Endothelial cell of umbilical vein (primary cell): Measurements from ENCODE around the gene DONSON.

Experiments used
- EZH2 ChIP-seq: IDR thresholded peaks from 2 replicates; pipeline ENCODE4 v1.6.1; 2012; ENCODE audit warnings: borderline replicate concordance, low read depth, mild to moderate bottlenecking, moderate library complexity, low read length, inconsistent platforms; ENCODE audit not compliant: severe bottlenecking
- FOS ChIP-seq: IDR thresholded peaks from 2 replicates; pipeline ENCODE4 v1.6.1; 2011; ENCODE audit warnings: mild to moderate bottlenecking, low read length, moderate library complexity, borderline replicate concordance; ENCODE audit not compliant: insufficient read depth
- JUN ChIP-seq: IDR thresholded peaks from 2 replicates; pipeline ENCODE4 v1.6.1; 2011; ENCODE audit warnings: borderline replicate concordance, low read depth; ENCODE audit not compliant: insufficient read length, insufficient read depth
- MYC ChIP-seq: IDR thresholded peaks from one replicate; pipeline ENCODE4 v1.6.1; 2011; ENCODE audit warnings: mild to moderate bottlenecking, low read depth, low read length
- POLR2A ChIP-seq: IDR thresholded peaks from 2 replicates; pipeline ENCODE4 v1.6.1; 2012; ENCODE audit warnings: low read depth, mild to moderate bottlenecking, control low read depth, low read length
- TF ChIP-seq, protein P1 (sequence below), 2 donors: IDR thresholded peaks; 1 replicate in 1 of 2; 2 replicates in 1 of 2; pipeline ENCODE4 v1.5.1; 2011; ENCODE audit warnings: low read length in 2 of 2, mild to moderate bottlenecking in 2 of 2, moderate library complexity in 2 of 2, control low read depth in 1 of 2, inconsistent platforms in 1 of 2, low read depth in 1 of 2; ENCODE audit not compliant: insufficient read depth in 1 of 2; ENCODE audit errors: extremely low read depth in 1 of 2

DNA sequence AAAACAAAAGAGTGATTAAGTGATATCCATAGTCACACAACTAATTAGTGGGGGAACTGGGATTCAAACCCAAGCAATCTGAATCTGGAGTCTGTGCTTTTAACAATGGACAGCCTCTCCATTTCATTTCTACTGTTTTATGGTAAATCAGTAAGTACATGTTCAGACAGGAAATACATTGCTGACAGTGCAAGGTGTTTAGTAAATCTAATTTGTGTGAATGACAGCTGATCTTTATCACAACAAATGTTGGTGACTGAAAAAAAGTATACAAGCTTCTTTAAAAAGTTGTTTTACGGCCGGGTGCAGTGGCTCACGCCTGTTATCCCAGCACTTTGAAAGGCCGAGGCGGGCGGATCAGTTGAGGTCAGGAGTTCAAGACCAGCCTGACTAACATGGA lies 20.6 kb downstream of the DONSON start:
- TF ChIP-seq, protein P1, sequence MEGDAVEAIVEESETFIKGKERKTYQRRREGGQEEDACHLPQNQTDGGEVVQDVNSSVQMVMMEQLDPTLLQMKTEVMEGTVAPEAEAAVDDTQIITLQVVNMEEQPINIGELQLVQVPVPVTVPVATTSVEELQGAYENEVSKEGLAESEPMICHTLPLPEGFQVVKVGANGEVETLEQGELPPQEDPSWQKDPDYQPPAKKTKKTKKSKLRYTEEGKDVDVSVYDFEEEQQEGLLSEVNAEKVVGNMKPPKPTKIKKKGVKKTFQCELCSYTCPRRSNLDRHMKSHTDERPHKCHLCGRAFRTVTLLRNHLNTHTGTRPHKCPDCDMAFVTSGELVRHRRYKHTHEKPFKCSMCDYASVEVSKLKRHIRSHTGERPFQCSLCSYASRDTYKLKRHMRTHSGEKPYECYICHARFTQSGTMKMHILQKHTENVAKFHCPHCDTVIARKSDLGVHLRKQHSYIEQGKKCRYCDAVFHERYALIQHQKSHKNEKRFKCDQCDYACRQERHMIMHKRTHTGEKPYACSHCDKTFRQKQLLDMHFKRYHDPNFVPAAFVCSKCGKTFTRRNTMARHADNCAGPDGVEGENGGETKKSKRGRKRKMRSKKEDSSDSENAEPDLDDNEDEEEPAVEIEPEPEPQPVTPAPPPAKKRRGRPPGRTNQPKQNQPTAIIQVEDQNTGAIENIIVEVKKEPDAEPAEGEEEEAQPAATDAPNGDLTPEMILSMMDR (IDR thresholded peaks at IDR 0.05; ENCODE audit: extremely low read depth in 1 of 2, insufficient read depth in 1 of 2, low read depth in 1 of 2, low read length in 2 of 2), result no peak
- TF ChIP-seq POLR2A (no peak), JUN (no peak), MYC (no peak), FOS (no peak), EZH2 (no peak)
